Spleen (tissue), 3 donors: ENCODE data around the gene PLXNB2.

Experiments used
- POLR2A ChIP-seq, 3 donors: fragments of 450-650 bp; IDR thresholded peaks; one replicate each; pipeline ENCODE4 v1.5.1; 2017; ENCODE audit warnings: antibody characterized with exemption in 3 of 3, mild to moderate bottlenecking in 1 of 3
- POLR2AphosphoS5 ChIP-seq, 3 donors: sonication (generic); formaldehyde crosslinking; IDR thresholded peaks; one replicate each; pipeline ENCODE4 v1.5.1; 2017; ENCODE audit warnings: antibody characterized with exemption in 3 of 3

DNA sequence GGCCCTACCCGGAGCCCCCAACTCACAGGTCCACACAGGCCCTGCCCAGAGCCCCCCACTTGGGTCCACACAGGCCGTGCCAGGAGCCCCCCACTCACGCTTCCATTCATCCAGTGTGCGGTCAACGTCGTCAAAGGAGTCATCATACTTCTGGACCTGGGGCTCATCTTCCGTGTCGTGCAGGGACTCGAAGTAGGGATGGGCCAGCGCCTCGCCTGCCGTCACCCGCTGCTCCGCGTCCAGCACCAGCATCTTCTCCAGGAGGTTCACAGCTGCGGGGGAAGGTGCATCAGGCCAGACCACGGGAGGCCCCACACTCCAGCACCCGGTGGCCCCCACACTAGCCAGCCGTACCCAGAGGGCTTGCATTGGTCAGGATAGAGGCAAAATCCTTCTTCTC, 52.3 kb downstream of the PLXNB2 start:
- TF ChIP-seq POLR2A (IDR thresholded peaks at IDR 0.05), result no peak
- no peak for TF ChIP-seq POLR2AphosphoS5 (IDR thresholded peaks at IDR 0.05)
